Measurements from ENCODE around the gene STIM2.
"Not testable (repeated sequence)": the region's sequence is repeated elsewhere in the genome, so short reads cannot be mapped to it uniquely, and the experiment has no call there.

STIM2 gene

DNA sequence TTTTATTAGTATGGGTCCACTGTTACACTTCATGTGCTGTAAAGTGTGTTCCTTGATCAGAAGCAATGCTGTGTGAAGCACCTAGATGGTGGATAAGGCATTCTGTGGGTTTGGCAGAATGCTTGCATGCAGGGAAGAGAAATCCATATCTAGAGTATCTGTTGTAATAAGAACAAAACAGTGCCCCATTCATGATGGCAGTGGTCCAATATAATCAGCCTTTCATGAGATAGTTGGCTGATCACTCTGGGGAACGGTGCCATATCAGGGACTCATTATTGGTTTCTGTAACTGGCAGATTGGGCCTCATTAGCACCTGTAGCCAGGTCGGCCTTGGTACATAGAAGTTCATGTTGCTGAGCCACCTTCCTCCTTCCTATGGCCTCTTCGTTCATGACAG, 28.7 kb downstream of the STIM2 start:
- H3K27ac ChIP-seq: no peak overlapping the region

DNA sequence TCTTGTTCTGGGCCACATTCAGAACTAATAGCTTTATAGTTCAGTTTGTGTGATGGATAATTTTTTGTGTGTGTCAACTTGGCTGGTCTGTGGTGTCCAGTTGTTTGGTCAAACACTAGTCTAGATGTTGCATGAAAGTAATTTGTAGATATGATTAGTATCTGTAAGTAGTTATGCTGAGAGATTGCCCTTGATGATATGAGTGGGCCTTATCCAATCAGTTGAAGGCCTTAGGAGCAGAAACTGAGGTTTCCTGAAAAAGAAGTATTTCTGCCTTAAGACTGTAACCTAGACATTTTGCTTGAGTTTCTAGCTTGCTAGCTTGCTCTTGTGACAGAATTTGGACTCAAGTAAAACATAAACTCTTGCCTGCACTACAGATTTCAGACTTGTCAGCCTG, 30.4 kb downstream of the STIM2 start:
- no peak overlapping the region for H3K27ac ChIP-seq
- TF ChIP-seq, protein P1, sequence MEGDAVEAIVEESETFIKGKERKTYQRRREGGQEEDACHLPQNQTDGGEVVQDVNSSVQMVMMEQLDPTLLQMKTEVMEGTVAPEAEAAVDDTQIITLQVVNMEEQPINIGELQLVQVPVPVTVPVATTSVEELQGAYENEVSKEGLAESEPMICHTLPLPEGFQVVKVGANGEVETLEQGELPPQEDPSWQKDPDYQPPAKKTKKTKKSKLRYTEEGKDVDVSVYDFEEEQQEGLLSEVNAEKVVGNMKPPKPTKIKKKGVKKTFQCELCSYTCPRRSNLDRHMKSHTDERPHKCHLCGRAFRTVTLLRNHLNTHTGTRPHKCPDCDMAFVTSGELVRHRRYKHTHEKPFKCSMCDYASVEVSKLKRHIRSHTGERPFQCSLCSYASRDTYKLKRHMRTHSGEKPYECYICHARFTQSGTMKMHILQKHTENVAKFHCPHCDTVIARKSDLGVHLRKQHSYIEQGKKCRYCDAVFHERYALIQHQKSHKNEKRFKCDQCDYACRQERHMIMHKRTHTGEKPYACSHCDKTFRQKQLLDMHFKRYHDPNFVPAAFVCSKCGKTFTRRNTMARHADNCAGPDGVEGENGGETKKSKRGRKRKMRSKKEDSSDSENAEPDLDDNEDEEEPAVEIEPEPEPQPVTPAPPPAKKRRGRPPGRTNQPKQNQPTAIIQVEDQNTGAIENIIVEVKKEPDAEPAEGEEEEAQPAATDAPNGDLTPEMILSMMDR (conservative IDR thresholded peaks at IDR 0.05): no peak
- TF ChIP-seq ZFX (IDR thresholded peaks at IDR 0.05): no peak

More for the DNA sequence above, 28.7 kb downstream of the STIM2 start:
- TF ChIP-seq, protein P1 (conservative IDR thresholded peaks at IDR 0.05): no peak
- TF ChIP-seq ZFX (IDR thresholded peaks at IDR 0.05): no peak

DNA sequence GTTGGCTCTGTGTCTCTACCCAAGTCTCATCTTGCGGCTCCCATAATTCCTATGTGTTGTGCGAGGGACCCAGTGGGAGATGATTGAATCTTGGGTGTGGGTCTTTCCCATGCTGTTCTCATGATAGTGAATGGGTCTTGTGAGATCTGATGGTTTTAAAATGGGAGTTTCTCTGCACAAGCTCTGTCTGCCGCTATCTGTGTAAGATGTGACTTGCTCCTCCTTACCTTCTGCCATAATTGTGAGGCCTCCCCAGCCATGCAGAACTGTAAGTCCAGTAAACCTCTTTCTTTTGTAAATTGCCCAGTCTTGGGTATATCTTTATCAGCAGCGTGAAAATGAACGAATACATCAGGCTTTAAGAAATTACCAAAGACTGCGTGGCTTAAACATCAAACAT, 31.2 kb downstream of the STIM2 start:
- H3K27ac ChIP-seq: no peak overlapping the region
- TF ChIP-seq, protein P1 (conservative IDR thresholded peaks at IDR 0.05): no peak
- no peak for TF ChIP-seq ZFX (IDR thresholded peaks at IDR 0.05)

GRCh38 chr4:26892480-26893150, 32.0 kb downstream of the STIM2 start:
- H3K27ac ChIP-seq: no peak overlapping the region
- TF ChIP-seq, protein P1 (conservative IDR thresholded peaks at IDR 0.05): no peak
- TF ChIP-seq ZFX (IDR thresholded peaks at IDR 0.05): no peak

DNA sequence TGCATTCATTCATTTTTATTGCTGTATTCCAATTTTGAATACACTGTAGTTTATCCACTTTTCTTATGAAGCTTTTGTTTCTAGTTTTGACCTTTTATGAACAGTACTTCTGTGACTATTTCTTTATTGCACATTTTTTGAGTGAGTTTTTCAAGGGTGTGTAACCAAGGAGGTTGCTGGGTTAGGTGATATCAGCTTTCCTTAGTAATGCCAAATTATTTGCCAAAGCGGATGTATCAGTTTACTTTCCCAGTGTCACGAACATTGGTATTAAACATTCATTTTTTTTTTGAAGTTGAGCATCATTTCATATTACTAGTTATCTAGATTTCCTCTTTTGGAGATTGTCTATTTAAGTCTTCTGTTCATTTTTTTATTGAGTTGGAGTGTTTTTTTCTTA, 32.9 kb downstream of the STIM2 start:
- no peak for TF ChIP-seq ZFX (IDR thresholded peaks at IDR 0.05)
- TF ChIP-seq, protein P1 (conservative IDR thresholded peaks at IDR 0.05): no peak
- H3K27ac ChIP-seq: no peak overlapping the region

DNA sequence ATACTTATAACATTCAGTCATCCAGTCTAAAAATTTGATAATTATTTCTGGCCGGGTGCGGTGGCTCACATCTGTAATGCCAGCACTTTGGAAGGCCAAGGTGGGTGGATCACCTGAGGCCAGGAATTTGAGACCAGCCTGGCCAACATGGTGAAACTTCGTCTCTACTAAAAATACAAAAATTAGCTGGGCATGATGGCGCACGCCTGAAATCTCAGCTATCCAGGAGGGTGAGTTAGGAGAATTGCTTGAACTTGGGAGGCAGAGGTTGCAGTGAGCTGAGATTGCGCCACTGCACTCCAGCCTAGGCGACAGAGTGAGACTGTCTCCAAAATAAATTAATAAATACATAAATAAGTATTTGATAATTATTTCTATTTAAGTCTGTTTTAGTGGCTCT, 34.2 kb downstream of the STIM2 start:
- H3K27ac ChIP-seq: not testable (repeated sequence)

DNA sequence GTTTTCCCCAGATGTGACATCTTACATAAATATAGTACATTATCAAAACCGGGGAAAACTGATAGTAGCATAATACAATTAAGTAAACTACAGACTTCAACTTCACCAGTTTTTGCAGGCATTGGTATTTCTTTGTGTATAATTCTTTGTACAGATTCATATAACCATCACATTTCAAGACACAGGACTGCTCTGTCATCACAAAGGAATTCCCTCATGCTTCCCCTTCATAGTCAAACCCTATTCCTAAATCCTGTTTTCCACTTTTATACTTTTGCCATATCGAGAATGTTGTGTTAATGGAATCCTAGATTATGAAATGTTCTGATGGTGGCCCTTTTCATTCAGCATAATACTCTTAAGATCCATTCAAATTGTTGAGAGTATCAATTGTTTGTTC, 36.0 kb downstream of the STIM2 start:
- no peak overlapping the region for H3K27ac ChIP-seq
- no peak for TF ChIP-seq ZFX (IDR thresholded peaks at IDR 0.05)
- TF ChIP-seq, protein P1 (conservative IDR thresholded peaks at IDR 0.05): no peak

GRCh38 chr4:26899991-26900390, 39.4 kb downstream of the STIM2 start:
- H3K27ac ChIP-seq: no peak overlapping the region
- TF ChIP-seq, protein P1 (conservative IDR thresholded peaks at IDR 0.05): no peak
- no peak for TF ChIP-seq ZFX (IDR thresholded peaks at IDR 0.05)

All from C4-2B (cell line).